Measurements from ENCODE around the gene FBF1.

The FBF1 gene

GRCh38 chr17:75898791-75899190 is 42.1 kb downstream of the FBF1 start:
- H3K4me3 ChIP-seq (ENCODE audit: low read length) = no peak overlapping the region
- TF ChIP-seq ZNF274 (IDR thresholded peaks at IDR 0.05; ENCODE audit: low read depth, low read length) = no peak

- H3K4me3 ChIP-seq (ENCODE audit: low read length) = no peak overlapping the region
- no peak for TF ChIP-seq ZNF274 (IDR thresholded peaks at IDR 0.05; ENCODE audit: low read depth, low read length)
Measured at GRCh38 chr17:75898065-75898464, 42.8 kb downstream of the FBF1 start.

GRCh38 chr17:75897160-75898019 is 43.5 kb downstream of the FBF1 start:
- TF ChIP-seq ZNF274 (IDR thresholded peaks at IDR 0.05; ENCODE audit: low read depth, low read length) = no peak

GRCh38 chr17:75896415-75897159 is 44.3 kb downstream of the FBF1 start, which contains the start of gene TRIM65:
Gene TRIM65 (minus strand): TSS chr17:75896951. CDS start chr17:75896937, 14 bp downstream.
- peak within 1 kb of the TSS; percentile 77 for H3K4me3 ChIP-seq (ENCODE audit: low read length)
- TF ChIP-seq ZNF274 (IDR thresholded peaks at IDR 0.05; ENCODE audit: low read depth, low read length) = no peak

More at GRCh38 chr17:75897160-75898019, 43.5 kb downstream of the FBF1 start:
- H3K4me3 ChIP-seq (ENCODE audit: low read length) = no peak overlapping the region

- no peak for TF ChIP-seq ZNF274 (IDR thresholded peaks at IDR 0.05; ENCODE audit: low read depth, low read length)
- peak overlapping the region; percentile 77 for H3K4me3 ChIP-seq (ENCODE audit: low read length)
Measured at GRCh38 chr17:75895370-75896155, 45.3 kb downstream of the FBF1 start.

GRCh38 chr17:75894049-75894733 is 46.7 kb downstream of the FBF1 start:
- TF ChIP-seq ZNF274 (IDR thresholded peaks at IDR 0.05; ENCODE audit: low read depth, low read length) = no peak

GRCh38 chr17:75893305-75894048 is 47.4 kb downstream of the FBF1 start:
- TF ChIP-seq ZNF274 (IDR thresholded peaks at IDR 0.05; ENCODE audit: low read depth, low read length) = no peak

More at GRCh38 chr17:75894049-75894733, 46.7 kb downstream of the FBF1 start:
- no peak overlapping the region for H3K4me3 ChIP-seq (ENCODE audit: low read length)

GRCh38 chr17:75892556-75893224 is 48.2 kb downstream of the FBF1 start:
- no peak for TF ChIP-seq ZNF274 (IDR thresholded peaks at IDR 0.05; ENCODE audit: low read depth, low read length)
- H3K4me3 ChIP-seq (ENCODE audit: low read length) = no peak overlapping the region

More at GRCh38 chr17:75893305-75894048, 47.4 kb downstream of the FBF1 start:
- no peak overlapping the region for H3K4me3 ChIP-seq (ENCODE audit: low read length)

GRCh38 chr17:75891605-75892555 is 49.0 kb downstream of the FBF1 start:
- H3K4me3 ChIP-seq (ENCODE audit: low read length) = no peak overlapping the region
- no peak for TF ChIP-seq ZNF274 (IDR thresholded peaks at IDR 0.05; ENCODE audit: low read depth, low read length)

GRCh38 chr17:75891022-75891604 is 49.7 kb downstream of the FBF1 start:
- no peak overlapping the region for H3K4me3 ChIP-seq (ENCODE audit: low read length)
- TF ChIP-seq ZNF274 (IDR thresholded peaks at IDR 0.05; ENCODE audit: low read depth, low read length) = no peak

GRCh38 chr17:75889454-75889853 is 51.4 kb downstream of the FBF1 start:
- H3K4me3 ChIP-seq (ENCODE audit: low read length) = no peak overlapping the region
- no peak for TF ChIP-seq ZNF274 (IDR thresholded peaks at IDR 0.05; ENCODE audit: low read depth, low read length)

Measured in GM08714 (cell line).